Mammary epithelial cell (primary cell): ENCODE data around the gene XIAP.
"Not testable (repeated sequence)": the region's sequence is repeated elsewhere in the genome, so short reads cannot be mapped to it uniquely, and the experiment has no call there.

Experiments used
- CTCF ChIP-seq, 2 donors: IDR thresholded peaks in 1 of 2; conservative IDR thresholded peaks in 1 of 2; 2 replicates each; pipeline ENCODE4 v1.5.1; 2011 to 2012; ENCODE audit warnings: inconsistent platforms in 2 of 2, low read length in 2 of 2, mild to moderate bottlenecking in 2 of 2, control low read depth in 1 of 2, low read depth in 1 of 2; ENCODE audit not compliant: insufficient read depth in 1 of 2; ENCODE audit errors: extremely low read depth in 1 of 2
- EZH2 ChIP-seq: IDR thresholded peaks from 2 replicates; pipeline ENCODE4 v1.6.1; 2012; ENCODE audit warnings: low read length, inconsistent platforms, borderline replicate concordance

GRCh38 chrX:123814934-123815394, 44.9 kb upstream of the XIAP start:
- TF ChIP-seq CTCF (conservative IDR thresholded peaks at IDR 0.05 in 1 of 2, IDR thresholded peaks at IDR 0.05 in 1 of 2; ENCODE audit: extremely low read depth in 1 of 2, insufficient read depth in 1 of 2, low read depth in 1 of 2, low read length in 2 of 2); EZH2: not testable (repeated sequence)
